GM21825 (cell line): ENCODE data around the gene FAM81A.
"Not testable (repeated sequence)": the region's sequence is repeated elsewhere in the genome, so short reads cannot be mapped to it uniquely, and the experiment has no call there.

ENCODE experiments used
- ATAC-seq: cut with Tn5 transposase; IDR thresholded peaks from one replicate; pipeline ENCODE4 v1.9.1; 2021; ENCODE audit warnings: mild to moderate bottlenecking, moderate library complexity; ENCODE audit not compliant: unreplicated experiment

FAM81A gene

GRCh38 chr15:59484399-59484798 lies 46.4 kb downstream of the FAM81A start:
- no peak for ATAC-seq

DNA sequence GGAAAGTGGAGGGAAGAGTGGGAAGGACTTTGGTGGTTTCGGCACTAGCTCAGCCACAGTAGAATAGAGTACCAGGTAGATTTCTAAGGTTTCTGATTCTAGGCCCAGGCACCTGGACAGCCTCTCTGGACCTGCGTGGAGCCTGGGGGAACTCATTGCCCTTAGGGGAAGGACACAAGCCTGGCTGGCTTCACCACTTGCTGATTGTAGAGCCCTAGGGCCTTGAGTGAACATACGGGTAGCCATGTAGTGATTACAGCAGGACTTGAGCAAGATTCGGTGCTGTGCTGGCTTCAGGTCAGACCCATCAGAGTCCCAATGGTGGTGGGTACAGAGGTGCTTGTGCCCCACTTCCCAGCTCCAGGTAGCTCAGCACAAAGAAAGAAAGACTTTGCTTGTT lies 47.0 kb downstream of the FAM81A start:
- ATAC-seq: no peak

- not testable (repeated sequence) for ATAC-seq
Observed at GRCh38 chr15:59489485-59489884, 51.5 kb downstream of the FAM81A start.

- ATAC-seq: no peak
Observed at GRCh38 chr15:59491062-59491461, 53.1 kb downstream of the FAM81A start.

GRCh38 chr15:59492389-59493377 lies 54.7 kb downstream of the FAM81A start:
- ATAC-seq: no peak

- ATAC-seq: no peak
Observed at GRCh38 chr15:59501597-59501996, 63.6 kb downstream of the FAM81A start.

- no peak for ATAC-seq
Observed at GRCh38 chr15:59515190-59515589, 77.2 kb downstream of the FAM81A start.

DNA sequence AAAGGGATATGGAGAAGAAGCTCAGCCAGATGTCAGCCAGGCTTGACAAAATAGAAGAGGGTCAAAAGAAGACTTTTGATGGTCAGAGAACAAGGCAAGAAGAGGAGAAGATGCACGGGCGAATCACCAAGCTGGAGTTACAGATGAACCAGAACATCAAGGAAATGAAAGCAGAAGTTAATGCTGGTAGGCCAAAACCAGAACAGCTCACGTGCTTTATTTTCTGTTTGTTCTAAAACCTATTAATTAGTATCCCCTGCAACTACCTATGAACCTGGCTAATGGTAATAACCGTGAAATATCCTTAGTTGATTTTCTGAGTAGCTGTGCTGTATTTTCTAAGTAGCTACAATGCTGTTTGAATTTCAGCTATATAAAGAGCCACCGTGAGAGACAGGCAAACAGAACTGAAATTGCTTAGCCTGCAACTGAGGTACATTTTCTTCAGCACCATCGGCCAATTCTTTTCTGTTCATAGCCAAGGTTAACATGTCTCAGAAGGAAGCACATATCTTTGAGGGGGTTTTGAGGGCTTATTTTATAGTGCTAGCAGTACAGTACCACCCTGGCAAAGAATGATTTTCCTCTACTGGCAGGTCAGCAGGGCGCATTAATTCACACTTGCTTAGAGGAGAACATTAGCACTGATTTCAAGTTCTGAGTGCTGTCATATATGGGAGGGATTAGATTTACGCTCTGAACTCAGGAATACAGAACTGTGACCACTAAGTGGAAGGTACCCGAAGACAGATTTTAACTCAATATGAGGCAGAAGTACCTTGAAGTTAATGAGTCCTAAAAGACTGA lies 78.9 kb downstream of the FAM81A start:
- ATAC-seq: peak; percentile 54

- ATAC-seq: no peak
Observed at GRCh38 chr15:59519329-59519728, 81.3 kb downstream of the FAM81A start.

GRCh38 chr15:59521443-59521842 lies 83.5 kb downstream of the FAM81A start:
- ATAC-seq: no peak

DNA sequence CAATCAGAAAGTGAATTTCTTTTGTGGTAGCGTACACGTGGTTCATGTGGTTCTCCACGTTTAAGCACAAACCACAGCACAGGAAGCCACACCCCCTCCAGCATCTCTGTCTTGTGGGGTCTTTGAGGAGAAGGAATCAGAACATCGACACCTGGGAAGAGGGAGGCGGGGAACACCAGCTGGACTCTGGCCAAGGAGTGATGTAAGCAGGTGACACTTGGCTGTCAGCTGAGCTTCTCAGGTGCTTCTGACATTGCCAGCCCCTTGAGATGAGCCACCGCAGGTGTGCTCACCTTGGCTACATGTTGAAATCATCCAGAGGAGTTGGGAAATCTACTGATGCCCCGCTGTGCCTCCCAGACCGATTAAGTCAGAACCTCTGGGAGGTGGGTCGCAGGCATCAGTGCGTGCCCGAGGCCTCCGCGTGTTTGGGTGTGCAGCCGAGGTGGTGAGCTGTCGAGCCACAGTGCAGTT lies 85.0 kb downstream of the FAM81A start:
- no peak for ATAC-seq

GRCh38 chr15:59523702-59524101 lies 85.7 kb downstream of the FAM81A start:
- no peak for ATAC-seq

DNA sequence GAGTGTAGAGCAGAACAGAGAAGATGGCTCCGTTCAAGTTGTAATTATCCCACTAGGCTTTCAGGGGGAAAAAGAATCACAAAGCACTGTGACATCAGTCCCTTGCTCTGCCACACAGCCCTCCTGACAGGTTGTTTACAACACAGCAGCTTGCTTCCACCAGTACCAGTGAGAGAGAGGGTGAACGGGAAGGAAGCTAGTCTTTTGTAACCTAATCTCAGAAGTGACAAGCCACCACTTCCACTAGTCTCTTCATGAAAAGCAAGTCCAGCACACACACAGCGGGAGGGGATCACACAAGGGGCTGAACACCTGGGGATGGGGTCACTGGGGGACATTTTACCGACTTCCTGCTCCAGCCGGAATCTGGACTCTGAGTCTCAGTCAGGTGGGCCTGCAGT lies 86.3 kb downstream of the FAM81A start:
- no peak for ATAC-seq

DNA sequence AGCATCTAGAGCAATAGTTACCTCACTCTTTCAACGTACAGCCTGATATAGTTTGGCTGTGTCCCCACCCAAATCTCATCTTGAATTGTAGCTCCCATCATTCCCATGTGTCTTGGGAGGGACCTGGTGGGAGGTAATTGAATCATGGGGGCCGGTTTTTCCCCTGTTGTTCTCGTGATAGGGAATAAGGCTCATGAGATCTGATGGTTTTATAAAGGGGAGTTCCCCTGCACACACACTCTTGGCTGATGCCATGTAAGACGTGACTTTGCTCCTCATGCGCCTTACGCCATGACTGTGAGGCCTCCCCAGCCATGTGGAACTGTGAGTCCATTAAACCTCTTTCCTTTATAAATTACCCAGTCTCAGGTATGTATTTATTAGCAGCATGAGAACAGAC lies 88.5 kb downstream of the FAM81A start:
- not testable (repeated sequence) for ATAC-seq

DNA sequence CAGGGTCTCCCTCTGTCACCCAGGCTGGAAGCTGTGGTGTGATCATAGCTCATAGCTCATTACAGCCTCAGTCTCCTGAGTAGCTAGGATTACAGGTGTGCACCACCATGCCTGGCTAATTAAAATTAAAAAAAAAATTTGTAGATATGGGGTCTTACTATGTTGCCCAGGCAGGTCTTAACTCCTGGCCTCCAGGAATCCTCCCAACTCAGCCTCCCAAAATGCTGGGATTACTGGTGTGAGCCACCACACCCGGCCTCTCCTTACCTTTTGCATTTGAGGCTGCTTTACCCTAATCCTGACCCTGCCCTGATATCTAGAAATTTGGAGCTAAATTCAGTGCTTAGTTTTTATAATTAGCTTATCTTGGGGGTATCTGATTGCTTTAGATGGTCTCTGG lies 90.4 kb downstream of the FAM81A start:
- ATAC-seq: no peak

DNA sequence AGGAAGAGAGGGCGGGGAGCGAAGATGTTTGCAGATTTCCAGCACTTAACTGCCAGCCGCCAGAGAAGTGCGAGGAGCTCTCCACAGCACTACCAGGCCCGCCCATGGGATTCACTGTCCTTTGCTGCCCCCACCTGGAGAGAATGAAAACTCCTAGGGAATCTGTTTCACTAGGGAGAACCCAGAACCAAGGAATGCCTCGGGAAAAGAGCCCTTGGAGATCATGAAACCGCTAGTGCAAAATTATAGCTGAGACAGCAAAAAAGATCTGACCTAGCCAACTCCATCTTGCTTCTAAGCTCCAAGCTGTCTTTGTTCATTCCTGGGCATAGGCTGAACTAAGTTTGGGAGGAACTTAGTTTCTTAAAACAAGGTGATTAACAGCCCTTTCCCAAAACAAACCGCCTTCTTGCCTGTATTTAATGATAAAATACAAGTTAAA lies 91.0 kb downstream of the FAM81A start:
- no peak for ATAC-seq

DNA sequence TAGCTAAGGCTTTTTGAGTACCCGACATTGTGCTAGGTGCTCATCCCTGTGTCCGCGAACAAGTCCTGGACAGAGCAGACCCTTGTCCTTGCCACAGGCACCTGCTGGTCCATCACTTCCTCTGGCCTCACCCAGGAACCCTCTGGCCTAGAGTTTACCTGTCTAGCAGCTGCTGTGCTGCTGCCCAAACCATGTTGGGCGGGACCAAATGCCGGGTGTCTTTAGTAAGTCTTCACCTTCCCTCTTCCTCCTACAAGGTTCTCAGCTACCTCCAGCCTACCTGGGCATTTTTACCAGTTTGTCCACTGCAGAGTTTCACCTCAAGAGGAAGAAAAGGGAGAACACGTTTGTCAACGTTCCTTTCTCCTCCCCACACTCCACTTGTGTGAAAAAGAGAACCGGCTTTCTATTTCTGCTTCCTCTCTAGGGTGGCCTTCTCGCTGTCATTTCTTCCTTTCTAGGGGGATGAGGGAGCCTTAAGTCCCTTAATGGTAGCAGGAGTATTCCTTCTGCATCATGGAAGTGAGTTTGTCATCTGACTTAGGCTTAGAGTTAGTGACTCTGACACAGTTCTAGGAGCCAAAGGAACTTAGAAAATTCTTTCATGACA lies 93.2 kb downstream of the FAM81A start:
- no peak for ATAC-seq

DNA sequence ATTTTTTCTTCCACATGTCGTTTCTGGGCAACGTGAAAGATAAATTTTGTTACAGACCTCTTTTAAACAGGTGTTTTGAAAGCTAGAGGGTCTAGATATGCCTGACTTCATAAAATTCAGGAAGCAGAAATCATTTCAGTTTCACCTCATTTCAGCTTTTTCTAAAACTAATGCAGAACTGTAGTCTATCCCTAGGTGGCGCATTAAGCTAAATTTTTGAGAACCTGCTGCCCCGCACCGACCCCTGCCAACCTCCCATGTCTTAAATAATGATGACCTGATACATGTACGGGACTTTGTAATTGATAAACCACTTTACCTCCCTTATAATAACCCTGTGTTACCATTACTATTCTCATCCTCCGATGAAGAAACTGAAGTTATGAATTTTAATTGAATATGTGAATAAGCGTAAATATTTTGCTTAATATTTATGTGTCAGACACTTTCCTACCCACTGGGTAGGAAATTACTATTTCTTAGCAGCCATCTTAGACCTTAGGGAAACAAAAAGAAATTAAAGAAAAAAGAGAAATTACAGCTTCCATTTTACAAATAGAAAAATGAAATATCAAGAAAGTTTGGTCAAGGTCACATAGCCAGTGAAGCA lies 94.9 kb downstream of the FAM81A start:
- no peak for ATAC-seq

GRCh38 chr15:59536553-59536952 lies 98.6 kb downstream of the FAM81A start:
- no peak for ATAC-seq

GRCh38 chr15:59537403-59537802 lies 99.4 kb downstream of the FAM81A start:
- no peak for ATAC-seq

GRCh38 chr15:59538494-59538893 lies 100.5 kb downstream of the FAM81A start:
- no peak for ATAC-seq
